GM06990 (cell line): ENCODE data around the gene ST6GALNAC5.

Experiments used
- DNase-seq: peaks from one replicate; pipeline ENCODE4 v3.0.0-alpha.2; 2011; ENCODE audit not compliant: insufficient read length; ENCODE audit errors: extremely low read depth
- H3K27me3 ChIP-seq: replicated peaks from 2 replicates; pipeline ENCODE4 v1.6.0; 2011; ENCODE audit warnings: low read length; ENCODE audit not compliant: control insufficient read depth, insufficient read depth
- H3K36me3 ChIP-seq: 2 replicates; pipeline ENCODE4 v1.5.1; 2011; ENCODE audit warnings: low read length; ENCODE audit not compliant: control insufficient read depth, insufficient read depth
- H3K4me3 ChIP-seq: replicated peaks from 2 replicates; pipeline ENCODE4 v1.5.1; 2011; ENCODE audit warnings: low read depth, mild to moderate bottlenecking, control low read depth, low read length
- TF ChIP-seq, protein P1 (sequence below): IDR thresholded peaks from 2 replicates; pipeline ENCODE4 v1.5.1; 2011; ENCODE audit warnings: low read length, control low read depth, mild to moderate bottlenecking, inconsistent platforms; ENCODE audit not compliant: insufficient read depth, poor library complexity, severe bottlenecking

The ST6GALNAC5 gene

DNA sequence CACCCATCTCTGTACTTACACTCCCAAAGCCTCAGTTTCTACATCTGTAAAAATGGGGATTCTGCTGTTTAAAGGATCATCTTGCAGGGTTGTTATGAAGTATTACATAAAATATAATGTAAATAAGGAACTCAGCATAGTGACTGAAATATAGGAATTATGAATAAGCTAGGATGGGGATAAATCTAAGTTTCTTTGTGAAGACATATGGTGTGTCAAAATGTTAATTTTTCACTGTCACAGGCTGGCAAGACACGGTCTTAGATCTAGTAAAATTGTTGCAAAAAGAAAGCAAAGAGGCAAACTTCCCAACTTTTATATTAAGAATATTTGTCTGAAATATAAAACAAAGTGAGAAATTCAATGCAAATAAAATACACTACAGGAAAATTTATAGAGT lies 42.0 kb downstream of the ST6GALNAC5 start:
- Histone ChIP-seq H3K4me3 (no peak overlapping the region), H3K27me3 (no peaks in the 10 kb centered on the region), H3K36me3 (no peaks in the 10 kb centered on the region)
- TF ChIP-seq, protein P1, sequence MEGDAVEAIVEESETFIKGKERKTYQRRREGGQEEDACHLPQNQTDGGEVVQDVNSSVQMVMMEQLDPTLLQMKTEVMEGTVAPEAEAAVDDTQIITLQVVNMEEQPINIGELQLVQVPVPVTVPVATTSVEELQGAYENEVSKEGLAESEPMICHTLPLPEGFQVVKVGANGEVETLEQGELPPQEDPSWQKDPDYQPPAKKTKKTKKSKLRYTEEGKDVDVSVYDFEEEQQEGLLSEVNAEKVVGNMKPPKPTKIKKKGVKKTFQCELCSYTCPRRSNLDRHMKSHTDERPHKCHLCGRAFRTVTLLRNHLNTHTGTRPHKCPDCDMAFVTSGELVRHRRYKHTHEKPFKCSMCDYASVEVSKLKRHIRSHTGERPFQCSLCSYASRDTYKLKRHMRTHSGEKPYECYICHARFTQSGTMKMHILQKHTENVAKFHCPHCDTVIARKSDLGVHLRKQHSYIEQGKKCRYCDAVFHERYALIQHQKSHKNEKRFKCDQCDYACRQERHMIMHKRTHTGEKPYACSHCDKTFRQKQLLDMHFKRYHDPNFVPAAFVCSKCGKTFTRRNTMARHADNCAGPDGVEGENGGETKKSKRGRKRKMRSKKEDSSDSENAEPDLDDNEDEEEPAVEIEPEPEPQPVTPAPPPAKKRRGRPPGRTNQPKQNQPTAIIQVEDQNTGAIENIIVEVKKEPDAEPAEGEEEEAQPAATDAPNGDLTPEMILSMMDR = no peak
- DNase-seq = no peak

DNA sequence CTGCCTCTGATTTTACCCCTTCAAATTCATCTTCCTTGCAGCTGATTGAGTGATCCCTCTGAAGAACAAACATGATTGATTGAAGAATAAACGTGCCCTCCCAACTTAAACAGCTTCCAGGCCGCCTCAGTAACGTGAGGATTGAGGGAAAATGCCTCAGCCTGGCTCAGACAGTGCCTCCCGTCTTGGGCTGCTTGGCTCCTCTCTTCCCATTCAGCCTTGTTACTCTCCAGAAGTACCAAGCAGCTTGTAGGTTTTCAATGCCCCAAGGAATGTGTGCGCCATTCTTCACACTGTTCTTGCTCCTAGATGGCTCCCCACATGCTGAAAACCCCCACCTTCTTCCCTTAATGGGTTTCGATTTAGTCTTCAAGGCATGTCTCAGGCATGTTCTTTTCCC lies 51.8 kb downstream of the ST6GALNAC5 start:
- DNase-seq = no peak
- H3K27me3 ChIP-seq = no peaks in the 10 kb centered on the region
- H3K36me3 ChIP-seq = no peaks in the 10 kb centered on the region
- TF ChIP-seq, protein P1 = no peak
- H3K4me3 ChIP-seq = no peak overlapping the region

- no peak for DNase-seq
- TF ChIP-seq, protein P1 = no peak
- no peak overlapping the region for H3K4me3 ChIP-seq
- H3K36me3 ChIP-seq = no peaks in the 10 kb centered on the region
- no peaks in the 10 kb centered on the region for H3K27me3 ChIP-seq
These were observed 54.3 kb downstream of the ST6GALNAC5 start for GRCh38 chr1:76921590-76921989.

DNA sequence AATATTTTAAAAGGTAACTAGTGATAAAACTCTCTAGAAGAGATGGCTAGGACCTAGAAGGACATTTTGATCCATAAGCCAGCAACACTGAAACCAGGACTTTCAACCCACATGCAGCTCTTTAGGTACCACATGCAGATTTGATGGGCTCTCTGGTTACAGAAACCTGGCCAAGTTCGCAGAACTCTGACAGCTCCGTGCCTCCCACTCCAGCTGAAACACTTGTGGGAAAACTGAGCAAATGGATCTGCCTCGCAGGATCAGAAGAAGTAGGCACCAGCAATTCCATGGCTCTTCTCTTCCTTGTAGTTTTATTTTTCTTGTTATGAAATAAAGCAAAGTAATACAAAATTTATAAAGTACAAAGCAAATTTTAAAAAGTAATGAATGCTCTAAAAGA lies 58.5 kb downstream of the ST6GALNAC5 start:
- H3K36me3 ChIP-seq = no peaks in the 10 kb centered on the region
- H3K4me3 ChIP-seq = no peak overlapping the region
- TF ChIP-seq, protein P1 = no peak
- no peak for DNase-seq
- no peaks in the 10 kb centered on the region for H3K27me3 ChIP-seq

- TF ChIP-seq, protein P1 = no peak
- DNase-seq = no peak
- Histone ChIP-seq H3K27me3 (no peaks in the 10 kb centered on the region), H3K36me3 (no peaks in the 10 kb centered on the region), H3K4me3 (no peak overlapping the region)
These were observed 61.2 kb downstream of the ST6GALNAC5 start for GRCh38 chr1:76928522-76928921.

DNA sequence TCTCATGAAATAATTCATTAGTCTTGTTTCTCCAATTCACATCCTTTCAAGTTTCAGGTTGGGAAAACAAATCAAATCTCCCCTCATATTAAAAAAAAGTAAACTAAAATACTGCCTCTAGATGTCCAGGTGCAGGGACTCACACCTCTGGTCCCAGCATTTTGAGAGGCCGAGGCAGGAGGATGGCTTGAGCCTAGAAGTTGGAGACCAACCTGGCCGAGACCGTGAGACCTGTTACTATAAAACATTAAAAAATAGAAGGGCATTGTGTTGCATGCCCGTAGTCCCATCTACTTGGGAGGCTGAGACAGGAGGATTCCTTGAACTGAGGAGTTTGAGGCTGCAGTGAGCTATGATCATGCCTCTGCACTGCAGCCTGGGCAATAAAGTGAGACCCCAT lies 61.9 kb downstream of the ST6GALNAC5 start:
- DNase-seq = no peak
- TF ChIP-seq, protein P1 = no peak
- H3K36me3 ChIP-seq = no peaks in the 10 kb centered on the region
- no peak overlapping the region for H3K4me3 ChIP-seq
- no peaks in the 10 kb centered on the region for H3K27me3 ChIP-seq
